Keratinocyte (primary cell): ENCODE data around the gene DDX31. TPM values are rescaled to one million over a fixed set of nuclear protein-coding genes. Genes with fewer than 3 reads are reported as not detected.

ENCODE experiments used
- DNase-seq: peaks from one replicate; pipeline ENCODE4 v3.0.0-alpha.2; 2011; ENCODE audit warnings: low read depth, missing footprints, low spot score
- FAIRE-seq: peaks from 2 replicates; lab custom pipeline; 2011; peaks lifted over from hg19 to GRCh38; lab: Jason Lieb, UNC
- H2AFZ ChIP-seq: 2 replicates; pipeline ENCODE4 v1.6.0; 2012; ENCODE audit warnings: low read length, control low read depth, inconsistent platforms; ENCODE audit not compliant: control insufficient read depth
- H3K27ac ChIP-seq: 2 replicates; pipeline ENCODE4 v1.5.1; 2011; ENCODE audit warnings: low read length; ENCODE audit not compliant: control insufficient read depth, insufficient read depth
- H3K27me3 ChIP-seq: 3 replicates; pipeline ENCODE4 v1.6.0; 2011; ENCODE audit warnings: low read length; ENCODE audit not compliant: control insufficient read depth, insufficient read depth; ENCODE audit errors: extremely low read depth
- H3K36me3 ChIP-seq, 2 experiments: 2 replicates in 1 of 2; 3 replicates in 1 of 2; pipeline ENCODE4 v1.5.1; 2011; ENCODE audit warnings: low read length in 2 of 2, mild to moderate bottlenecking in 1 of 2; ENCODE audit not compliant: control insufficient read depth in 2 of 2, insufficient read depth in 2 of 2; ENCODE audit errors: extremely low read depth in 1 of 2
- H3K4me1 ChIP-seq: 3 replicates; pipeline ENCODE4 v1.5.1; 2011; ENCODE audit warnings: low read length; ENCODE audit not compliant: control insufficient read depth, insufficient read depth; ENCODE audit errors: extremely low read depth
- H3K4me2 ChIP-seq: 3 replicates; pipeline ENCODE4 v1.6.0; 2011; ENCODE audit warnings: low read depth, low read length; ENCODE audit not compliant: control insufficient read depth, insufficient read depth; ENCODE audit errors: extremely low read depth
- H3K4me3 ChIP-seq, 3 experiments: fragments of 200-600 bp in 1 of 3; sonication (generic) in 1 of 3; 2 replicates in 2 of 3; 3 replicates in 1 of 3; pipeline ENCODE4 v1.5.1; 2011 to 2016; ENCODE audit warnings: low read length in 3 of 3, mild to moderate bottlenecking in 3 of 3, control low read depth in 2 of 3, inconsistent platforms in 1 of 3, low read depth in 1 of 3, mixed read lengths in 1 of 3, mixed run types in 1 of 3, moderate library complexity in 1 of 3; ENCODE audit not compliant: control insufficient read depth in 2 of 3, insufficient read depth in 2 of 3; ENCODE audit errors: extremely low read depth in 1 of 3
- H3K79me2 ChIP-seq: 2 replicates; pipeline ENCODE4 v1.6.0; 2012; ENCODE audit warnings: low read length; ENCODE audit not compliant: control insufficient read depth, insufficient read depth
- H3K9ac ChIP-seq: 3 replicates; pipeline ENCODE4 v1.6.0; 2011; ENCODE audit warnings: low read length; ENCODE audit not compliant: control insufficient read depth, insufficient read depth; ENCODE audit errors: extremely low read depth
- H3K9me1 ChIP-seq: 3 replicates; pipeline ENCODE4 v1.6.0; 2011; ENCODE audit warnings: low read length; ENCODE audit not compliant: control insufficient read depth, insufficient read depth; ENCODE audit errors: extremely low read depth
- H3K9me3 ChIP-seq: 2 replicates; pipeline ENCODE4 v1.5.1; 2012; ENCODE audit warnings: low read depth, low read length; ENCODE audit not compliant: control insufficient read depth
- H4K20me1 ChIP-seq: 3 replicates; pipeline ENCODE4 v1.6.0; 2011; ENCODE audit warnings: low read length; ENCODE audit not compliant: control insufficient read depth, insufficient read depth; ENCODE audit errors: extremely low read depth
- CTCF ChIP-seq, 3 experiments: IDR thresholded peaks in 1 of 3; conservative IDR thresholded peaks in 1 of 3; optimal IDR thresholded peaks in 1 of 3; 2 replicates in 2 of 3; 3 replicates in 1 of 3; pipeline versions ENCODE3 to v1.5.1; 2011; ENCODE audit warnings: low read length in 3 of 3, mild to moderate bottlenecking in 3 of 3, moderate library complexity in 2 of 3, control low read depth in 1 of 3, inconsistent platforms in 1 of 3; ENCODE audit not compliant: insufficient read depth in 2 of 3; ENCODE audit errors: extremely low read depth in 1 of 3
- EZH2 ChIP-seq: IDR thresholded peaks from one replicate; pipeline ENCODE4 v1.6.1; 2012; ENCODE audit warnings: inconsistent platforms, mild to moderate bottlenecking, low read length, moderate library complexity
- dilution Hi-C: fragments of 300-500 bp; cut with MboI; formaldehyde crosslinking; loops from one replicate; pipeline ENCODE4 v1.7.0; 2020; ENCODE audit warnings: low sequenced_read_pairs; ENCODE audit not compliant: extremely low pct_ligation_motif_present
- polyA plus RNA-seq, 5 experiments: library from polyadenylated mRNA; depleted of rRNA in 3 of 5; stranded (reverse) in 3 of 5; stranded (forward) in 1 of 5; unstranded in 1 of 5; fragments of >200 nt; gene quantifications; 1 replicate in 1 of 5; 2 replicates in 3 of 5; 3 replicates in 1 of 5; pipeline versions ENCODE4 v1.2.1 to v1.2.3, GENCODE V29; 2011 to 2012; ENCODE audit warnings: missing spikeins in 2 of 5, low read depth in 1 of 5, low replicate concordance in 1 of 5

The DDX31 gene
- polyA plus RNA-seq, 1 donor (not counting 4 experiments of a cell fraction or from before 2014, with no cell fraction given): 21.0 TPM

GRCh38 chr9:132631685-132632084 lies 38.1 kb downstream of the DDX31 start:
- H3K9ac ChIP-seq: peak overlapping the region; percentile 11

DNA sequence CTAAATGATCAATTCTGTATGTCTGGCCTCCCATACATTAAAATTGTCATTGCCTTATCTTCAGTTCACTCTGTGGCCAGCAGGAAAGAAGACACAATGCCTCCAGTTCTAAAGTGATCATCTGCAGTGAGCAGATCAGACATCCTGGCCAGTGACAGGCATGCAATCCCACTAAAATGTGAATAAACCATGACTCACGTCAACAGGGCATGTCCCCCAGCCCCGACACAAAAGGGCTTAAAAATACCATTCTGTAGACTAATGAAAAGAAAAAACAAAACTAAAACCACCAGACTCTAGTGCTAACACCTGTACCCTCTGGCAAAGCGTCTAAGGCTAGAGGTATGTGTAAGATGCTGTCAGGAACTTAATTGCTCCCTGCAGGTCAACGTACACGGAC lies 38.5 kb downstream of the DDX31 start:
- FAIRE-seq (no peak), DNase-seq (peak; percentile 83)
- Histone ChIP-seq H3K79me2 (no peaks in the 10 kb centered on the region), H3K9me1 (peaks cover 3% of the 10 kb centered on the region), H3K27me3 (no peaks in the 10 kb centered on the region), H3K27ac (peak overlapping the region; percentile 81), H3K4me1 (peaks cover 30% of the 10 kb centered on the region), H3K4me3 (peak overlapping the region in 2 of 3 experiments; percentile 8 to 20), H3K36me3 (peaks cover 24 to 25% of the 10 kb centered on the region in 2 experiments), H4K20me1 (no peaks in the 10 kb centered on the region), H3K9ac (peak overlapping the region; percentile 28), H3K9me3 (no peaks in the 10 kb centered on the region), H2AFZ (no peak overlapping the region), H3K4me2 (peak overlapping the region; percentile 74)
- TF ChIP-seq CTCF (optimal IDR thresholded peaks at IDR 0.05 in 1 of 3, IDR thresholded peaks at IDR 0.05 in 1 of 3, conservative IDR thresholded peaks at IDR 0.05 in 1 of 3; ENCODE audit: extremely low read depth in 1 of 3, insufficient read depth in 2 of 3, low read length in 3 of 3) (peak in 1 of 3 experiments; percentile 26), EZH2 (no peak)
- dilution Hi-C loops: no loop called here

More at GRCh38 chr9:132631685-132632084, 38.1 kb downstream of the DDX31 start:
- Histone ChIP-seq H3K4me3 (peak overlapping the region in 1 of 3 experiments; percentile 0), H3K27me3 (no peaks in the 10 kb centered on the region), H4K20me1 (no peaks in the 10 kb centered on the region), H3K9me1 (peaks cover 3% of the 10 kb centered on the region), H3K79me2 (no peaks in the 10 kb centered on the region), H3K4me1 (peaks cover 30% of the 10 kb centered on the region), H3K9me3 (no peaks in the 10 kb centered on the region), H3K36me3 (peaks cover 22 to 29% of the 10 kb centered on the region in 2 experiments), H2AFZ (no peak overlapping the region), H3K27ac (peak overlapping the region; percentile 81), H3K4me2 (peak overlapping the region; percentile 74)
- TF ChIP-seq CTCF (optimal IDR thresholded peaks at IDR 0.05 in 1 of 3, IDR thresholded peaks at IDR 0.05 in 1 of 3, conservative IDR thresholded peaks at IDR 0.05 in 1 of 3; ENCODE audit: extremely low read depth in 1 of 3, insufficient read depth in 2 of 3, low read length in 3 of 3) (no peak), EZH2 (no peak)
- DNase-seq (no peak), FAIRE-seq (no peak)
- dilution Hi-C loops: no loop called here
